NCI-H1105 (cell line): Measurements from ENCODE around the gene CCDC74A.
A peak's percentile ranks its signal among the peaks of the same experiment; 100 is the strongest.
"Not testable (repeated sequence)": the region's sequence is repeated elsewhere in the genome, so short reads cannot be mapped to it uniquely, and the experiment has no call there.

Experiments used
- DNase-seq: peaks from one replicate; lab custom pipeline; 2025; lab: John Stamatoyannopoulos, UW

The CCDC74A gene

GRCh38 chr2:131527131-131528001 is at the start of gene CCDC74A:
TSS of gene CCDC74A (plus strand) at chr2:131527888. CDS start at chr2:131527971, 83 bp downstream.
- DNase-seq = peak; percentile 63

DNA sequence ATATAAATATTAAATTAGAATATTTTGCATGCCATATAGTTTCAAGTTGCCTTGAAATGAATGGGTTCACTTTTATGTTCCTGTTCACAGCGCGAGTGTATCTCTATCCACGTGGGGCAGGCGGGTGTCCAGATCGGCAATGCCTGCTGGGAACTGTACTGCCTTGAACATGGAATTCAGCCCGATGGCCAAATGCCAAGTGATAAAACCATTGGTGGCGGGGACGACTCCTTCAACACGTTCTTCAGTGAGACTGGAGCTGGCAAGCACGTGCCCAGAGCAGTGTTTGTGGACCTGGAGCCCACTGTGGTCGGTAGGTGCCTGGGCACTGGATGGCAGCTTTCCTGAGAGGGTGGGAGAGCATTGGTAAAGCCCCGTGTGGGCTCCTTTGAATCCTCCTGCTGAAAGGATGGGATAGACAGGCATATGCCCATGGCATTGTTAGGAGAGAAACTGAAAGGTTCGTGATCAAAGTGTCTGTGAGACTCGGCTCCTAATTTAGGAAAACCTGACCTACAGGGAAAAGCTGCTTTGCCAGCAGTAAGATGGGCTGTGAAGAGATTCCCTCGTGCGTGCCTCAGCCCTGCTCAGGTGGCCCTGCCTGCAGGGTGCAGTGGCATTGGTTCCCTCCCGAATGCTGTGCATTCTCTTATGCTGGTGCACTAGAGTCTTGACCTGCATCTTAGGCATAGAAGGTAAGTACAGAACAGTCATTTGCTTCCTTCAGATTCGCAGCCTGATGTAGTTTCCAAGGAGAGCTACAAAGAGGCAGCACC is 49.4 kb upstream of the CCDC74A start:
- not testable (repeated sequence) for DNase-seq

DNA sequence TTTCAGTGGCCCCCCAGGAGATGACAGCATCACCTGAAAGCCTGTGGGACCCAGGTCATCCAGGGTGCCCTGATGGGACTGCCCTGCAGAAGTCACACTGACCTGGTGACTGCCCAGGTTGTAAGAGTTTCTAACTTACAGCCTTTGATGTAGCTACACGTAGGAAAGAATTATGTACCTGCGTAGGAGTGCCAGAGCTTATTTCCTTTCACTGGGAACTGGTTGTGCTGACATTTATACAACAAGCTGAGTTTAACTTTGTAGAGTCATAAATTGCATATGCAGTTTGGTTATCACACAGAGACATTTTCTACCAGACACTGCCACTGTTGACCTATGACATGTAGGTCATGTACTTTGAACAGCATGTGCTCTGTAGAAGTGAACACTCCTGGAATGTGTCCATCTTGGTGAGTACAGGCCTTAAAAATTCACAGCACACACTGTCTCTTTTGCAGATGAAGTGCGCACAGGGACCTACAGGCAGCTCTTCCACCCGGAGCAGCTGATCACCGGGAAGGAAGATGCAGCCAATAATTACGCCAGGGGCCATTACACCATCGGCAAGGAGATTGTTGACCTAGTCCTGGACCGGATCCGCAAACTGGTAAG is 48.7 kb upstream of the CCDC74A start:
- DNase-seq = not testable (repeated sequence)

DNA sequence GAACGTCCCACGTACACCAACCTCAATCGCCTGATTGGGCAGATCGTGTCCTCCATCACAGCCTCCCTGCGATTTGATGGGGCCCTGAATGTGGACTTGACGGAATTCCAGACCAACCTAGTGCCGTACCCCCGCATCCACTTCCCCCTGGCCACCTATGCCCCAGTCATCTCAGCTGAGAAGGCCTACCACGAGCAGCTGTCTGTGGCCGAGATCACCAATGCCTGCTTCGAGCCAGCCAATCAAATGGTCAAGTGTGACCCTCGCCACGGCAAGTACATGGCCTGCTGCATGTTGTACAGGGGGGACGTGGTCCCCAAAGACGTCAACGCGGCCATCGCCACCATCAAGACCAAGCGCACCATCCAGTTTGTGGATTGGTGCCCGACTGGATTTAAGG is 47.3 kb upstream of the CCDC74A start:
- DNase-seq = not testable (repeated sequence)

DNA sequence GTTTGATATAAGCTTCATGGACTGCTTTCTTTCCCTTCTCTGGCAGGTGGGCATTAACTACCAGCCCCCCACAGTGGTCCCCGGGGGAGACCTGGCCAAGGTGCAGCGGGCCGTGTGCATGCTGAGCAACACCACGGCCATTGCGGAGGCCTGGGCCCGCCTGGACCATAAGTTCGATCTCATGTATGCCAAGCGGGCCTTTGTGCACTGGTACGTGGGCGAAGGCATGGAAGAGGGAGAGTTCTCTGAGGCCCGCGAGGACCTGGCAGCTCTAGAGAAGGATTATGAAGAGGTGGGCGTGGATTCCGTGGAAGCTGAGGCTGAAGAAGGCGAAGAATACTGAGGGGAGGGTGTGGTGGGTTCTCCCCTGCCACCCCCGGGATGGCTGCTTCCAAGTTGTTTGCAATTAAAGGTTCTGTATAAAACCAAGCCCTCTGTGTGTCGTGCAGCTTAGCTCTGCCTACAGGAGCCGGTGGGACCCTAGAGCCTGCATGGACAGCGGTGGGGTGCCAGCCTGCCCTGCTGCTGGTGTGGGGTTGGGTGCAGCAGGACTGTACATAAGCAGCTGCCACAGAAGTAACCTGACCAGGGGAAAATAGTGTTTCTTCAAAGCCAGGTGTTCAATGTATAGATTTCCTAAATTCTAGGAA is 45.1 kb upstream of the CCDC74A start:
- DNase-seq = not testable (repeated sequence)

DNA sequence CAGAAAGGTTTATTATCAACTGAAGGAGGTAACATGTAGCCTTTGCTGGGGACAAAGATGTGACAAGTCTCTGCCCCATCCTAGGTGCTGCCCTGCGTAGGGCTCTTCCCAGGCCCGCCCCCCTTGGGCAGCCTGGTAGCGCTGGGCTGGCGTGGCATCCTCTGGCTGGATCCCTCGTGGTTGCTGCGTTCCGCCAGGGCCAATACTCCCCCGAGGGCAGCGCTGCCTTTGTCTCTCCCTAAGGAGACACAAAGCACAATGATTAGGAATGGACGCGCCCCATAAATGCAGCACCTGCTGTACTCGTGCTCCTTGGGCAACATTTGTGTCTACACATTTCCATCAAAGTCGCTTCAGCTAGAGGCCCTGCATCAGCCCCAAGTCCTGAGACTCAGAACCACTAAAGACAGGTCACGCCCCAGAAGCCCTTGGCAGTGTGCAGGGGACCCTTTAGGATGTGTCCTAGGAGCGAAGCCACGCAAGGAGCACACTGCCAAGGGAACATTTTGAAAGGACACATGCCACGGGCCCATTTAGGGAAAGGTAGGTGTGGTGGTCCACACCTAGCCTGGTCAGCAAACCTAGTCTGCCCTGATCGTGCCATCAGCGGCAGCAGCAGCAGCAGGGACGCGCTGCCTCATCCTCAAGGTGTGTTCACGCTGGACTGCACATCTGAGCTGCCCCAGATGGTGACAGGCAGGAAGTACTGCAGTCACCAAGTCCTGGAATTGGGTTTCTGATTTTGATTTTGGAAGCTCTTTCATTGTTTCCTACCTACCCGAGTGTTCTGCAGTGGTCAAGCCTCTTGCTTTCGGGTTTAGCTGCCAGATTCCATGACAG is 43.5 kb upstream of the CCDC74A start:
- not testable (repeated sequence) for DNase-seq

DNA sequence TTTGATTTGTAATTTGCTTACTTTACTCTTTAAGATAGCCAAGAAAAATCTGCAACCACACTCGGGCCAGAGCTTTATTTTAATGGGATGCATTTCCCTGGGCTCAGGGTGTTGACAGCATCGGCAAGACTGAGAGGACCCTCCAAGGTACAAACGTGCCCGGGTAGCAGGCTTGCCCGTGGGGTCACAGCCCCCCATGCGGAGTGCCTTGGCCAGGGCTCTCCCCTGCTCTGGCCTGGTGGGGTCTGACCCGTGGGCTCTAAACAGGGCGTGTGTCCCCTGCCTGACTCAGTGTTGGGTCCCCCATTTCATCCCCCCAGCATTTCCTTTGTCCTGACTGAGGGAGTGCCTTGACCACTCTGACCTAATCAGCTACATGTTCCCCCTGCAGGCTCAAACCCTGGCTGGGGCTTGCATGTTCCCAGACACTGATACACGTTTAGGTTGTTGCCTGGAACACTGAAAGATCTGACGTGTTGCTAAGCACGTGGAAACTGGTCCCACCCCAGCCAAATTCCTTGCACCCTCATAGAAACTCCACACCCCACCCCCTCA is 42.7 kb upstream of the CCDC74A start:
- DNase-seq = not testable (repeated sequence)

- DNase-seq = not testable (repeated sequence)
These were observed 41.3 kb upstream of the CCDC74A start for GRCh38 chr2:131486201-131486902.

GRCh38 chr2:131488306-131489205 is 39.1 kb upstream of the CCDC74A start:
- no peak for DNase-seq

DNA sequence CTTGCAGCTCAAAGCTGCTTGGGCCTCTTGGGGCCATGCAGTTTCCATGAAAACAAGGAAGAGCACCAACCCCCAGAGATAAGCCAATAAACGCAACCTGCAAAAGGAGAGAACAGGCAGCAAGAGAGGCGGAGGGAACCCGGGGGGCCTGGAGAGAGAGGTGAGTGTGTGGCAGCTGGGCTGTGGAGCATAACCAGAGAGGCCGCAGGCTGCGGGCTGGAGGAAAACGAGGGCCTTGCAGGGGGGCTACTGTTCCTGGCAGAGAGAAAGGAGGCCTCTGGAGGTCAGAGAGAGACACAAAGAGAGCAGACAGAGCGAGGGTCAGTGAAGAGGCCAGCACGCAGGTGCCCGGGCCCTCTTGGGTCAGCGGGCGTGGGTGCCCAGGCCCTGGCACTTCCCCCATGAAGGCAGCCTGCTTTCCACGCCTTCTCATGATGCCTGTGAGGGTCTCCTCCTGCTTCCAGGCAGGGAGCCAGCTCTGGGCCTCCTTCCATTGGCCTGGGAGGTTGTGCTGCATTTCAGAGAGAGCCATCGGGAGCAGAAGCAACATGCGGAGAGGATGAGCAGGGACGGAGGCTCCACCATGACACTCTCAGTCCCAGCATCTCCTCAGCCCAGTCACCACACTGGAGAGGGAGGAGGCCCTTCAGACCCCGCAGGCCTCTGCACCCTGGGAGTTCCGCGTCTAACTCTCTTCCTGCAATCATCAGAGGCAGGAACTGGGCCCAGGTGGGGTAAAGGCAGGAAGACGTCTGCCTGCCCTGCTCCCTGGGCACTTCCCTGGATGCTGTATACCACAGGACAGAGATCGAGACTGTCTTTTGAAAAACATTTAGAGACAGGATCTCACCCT is 36.8 kb upstream of the CCDC74A start:
- not testable (repeated sequence) for DNase-seq

DNA sequence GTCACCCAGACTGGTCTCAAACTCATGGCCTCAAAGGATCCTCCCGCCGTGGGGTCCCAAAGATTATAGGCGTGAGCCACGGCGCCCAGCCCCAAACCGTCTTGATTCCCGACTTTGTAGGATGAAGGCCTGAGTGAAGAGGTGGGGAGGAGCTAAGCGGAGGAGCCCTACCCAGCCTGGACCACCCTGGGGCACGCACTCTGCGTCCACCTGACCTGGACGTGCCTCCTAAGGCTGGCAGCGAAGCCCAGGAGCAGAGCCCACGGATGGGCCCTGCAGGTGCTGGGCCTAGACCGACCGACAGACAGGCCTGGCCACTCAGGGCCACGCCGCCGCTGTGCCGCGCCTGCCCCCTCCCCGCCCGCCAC is 36.2 kb upstream of the CCDC74A start:
- DNase-seq = not testable (repeated sequence)

DNA sequence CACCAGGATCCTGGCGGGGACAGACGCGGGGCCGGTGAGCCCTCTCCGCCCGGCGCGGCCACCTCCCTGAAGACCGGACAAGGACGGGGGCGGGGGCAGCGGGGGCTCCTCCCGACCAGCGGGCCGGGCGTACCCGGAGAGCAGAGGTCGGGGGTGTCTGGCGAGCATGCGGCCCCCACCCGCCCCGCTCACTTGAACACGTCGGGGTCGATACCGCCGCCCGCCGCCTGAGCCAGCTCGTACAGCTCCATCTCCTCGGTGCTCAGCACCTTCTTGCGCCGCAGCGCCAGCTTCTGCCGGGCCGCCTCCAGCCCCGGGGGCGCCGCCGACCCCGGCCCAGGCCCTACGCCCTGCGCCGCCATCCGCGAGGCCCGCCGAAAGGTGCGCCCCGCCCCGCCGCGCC is 35.7 kb upstream of the CCDC74A start, which contains the start of gene MZT2A:
MZT2A (minus strand) TSS at position 383 of the 403 bp plus-strand sequence; CDS start at position 362, 21 bp downstream.
- DNase-seq = not testable (repeated sequence)

- DNase-seq = peak; percentile 95
These were observed 35.1 kb upstream of the CCDC74A start for GRCh38 chr2:131492418-131493198.

DNA sequence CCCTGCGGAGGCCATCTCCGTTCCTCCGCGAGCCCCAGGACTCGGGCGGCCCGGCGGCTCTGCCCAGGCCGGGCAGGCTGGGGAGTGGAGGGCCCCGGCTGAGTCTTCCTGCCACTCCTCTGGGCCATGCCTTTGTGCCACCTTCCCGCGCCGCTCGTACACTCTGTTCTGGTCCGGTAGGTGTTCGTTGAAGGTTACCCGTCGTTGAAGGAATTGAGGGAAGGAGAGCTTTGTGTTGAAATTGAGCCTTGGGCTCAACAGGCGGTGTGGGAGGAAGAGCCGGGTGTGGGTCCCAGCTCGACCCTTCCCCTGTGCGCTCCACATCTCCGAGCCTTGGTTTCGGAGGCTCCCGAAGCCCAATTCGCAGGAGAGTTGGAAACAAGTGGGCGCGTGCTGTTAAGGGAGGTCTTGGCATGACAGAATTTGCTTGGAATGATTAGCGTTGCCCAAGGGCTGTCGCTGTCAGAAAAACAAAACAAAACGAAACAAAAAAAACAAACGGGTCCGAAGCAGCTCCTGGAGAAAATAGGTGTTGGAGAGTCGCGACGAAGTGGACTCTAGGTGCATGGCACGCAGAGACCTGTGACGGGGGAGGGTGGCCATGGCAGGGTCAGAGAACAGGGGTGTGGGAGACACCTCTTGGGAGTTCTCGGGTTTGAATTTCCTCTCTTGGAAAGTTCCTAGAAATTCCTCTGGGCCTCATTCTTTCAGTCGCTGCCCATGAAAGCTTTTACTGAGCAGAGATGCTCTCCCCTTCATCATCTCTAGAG is 34.3 kb upstream of the CCDC74A start:
- DNase-seq = no peak

DNA sequence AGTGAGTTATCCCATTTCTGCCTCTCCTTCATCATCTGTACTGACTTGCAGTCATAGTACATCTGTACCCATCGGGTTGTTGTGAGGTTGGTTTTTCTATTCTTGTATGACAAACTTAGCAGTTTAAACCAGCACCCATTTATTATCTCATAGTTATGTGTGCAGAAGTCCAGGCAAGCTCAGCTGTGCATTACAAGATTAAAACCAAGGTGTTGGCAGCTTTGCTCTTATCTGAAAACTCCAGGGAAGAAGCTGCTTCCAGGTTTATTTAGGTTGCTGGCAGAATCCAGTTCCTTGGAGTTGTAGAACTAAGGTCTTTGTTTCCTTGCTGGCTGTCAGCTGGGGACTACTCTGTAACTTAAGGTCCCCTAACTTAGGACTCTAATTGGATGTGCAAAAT is 32.2 kb upstream of the CCDC74A start:
- DNase-seq = not testable (repeated sequence)

GRCh38 chr2:131498321-131498973 is 29.2 kb upstream of the CCDC74A start:
- not testable (repeated sequence) for DNase-seq
